Measurements from ENCODE around the gene PROCA1. TPM values are rescaled to one million over a fixed set of nuclear protein-coding genes. Genes with fewer than 3 reads are reported as not detected.

The PROCA1 gene
- total and polyA plus RNA-seq, 2 of the 13 experiments (the other 11 are each of a cell fraction or from before 2014, with no cell fraction given), result 0.73 to 1.5 TPM

DNA sequence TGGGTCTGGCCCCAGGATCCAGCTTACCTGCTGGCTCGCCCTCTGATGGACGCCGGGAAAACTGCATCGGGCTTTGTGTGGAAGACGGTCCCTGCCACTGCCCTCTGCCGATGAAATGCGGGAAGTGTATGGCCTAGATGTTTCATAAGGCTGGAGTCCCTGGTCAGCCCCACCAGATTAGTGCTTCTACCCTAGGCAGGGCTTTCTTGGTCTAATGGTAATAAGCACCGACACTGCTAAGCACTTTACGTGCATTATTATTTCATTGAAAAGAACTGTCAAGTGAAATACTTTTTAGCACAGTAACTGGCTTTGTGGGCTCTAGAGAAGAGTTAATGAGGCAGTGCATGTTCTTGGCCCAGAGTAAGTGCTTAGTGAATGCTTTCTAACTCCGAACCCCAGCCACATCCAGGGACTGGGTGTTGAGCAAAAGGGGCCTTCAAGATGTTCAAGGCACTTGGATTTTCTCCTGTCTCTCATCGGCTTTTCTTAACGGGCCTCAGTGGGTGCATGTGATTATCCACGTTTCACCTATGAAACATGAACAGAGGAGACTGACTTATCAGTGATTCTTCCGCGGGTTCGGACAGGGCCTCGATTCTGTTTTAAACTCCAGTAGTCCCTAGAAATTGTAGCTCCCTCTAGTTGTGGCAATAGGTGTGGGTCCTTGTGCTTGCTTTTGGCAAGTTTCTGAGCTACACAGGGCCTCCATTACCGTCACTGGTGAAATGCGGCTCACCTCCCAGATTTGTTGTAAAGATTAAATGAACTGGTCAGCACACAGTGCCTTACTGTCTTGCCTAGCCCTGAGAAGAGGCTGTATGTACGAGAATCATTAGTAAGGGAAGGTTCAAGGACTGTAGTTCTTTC is 38.7 kb upstream of the PROCA1 start (continued):
- no peak for TF ChIP-seq ZNF10 (CRISPR knock-in tag; IDR thresholded peaks at IDR 0.05; ENCODE audit: borderline replicate concordance, low read depth)
- no peak for TF ChIP-seq MED13 (CRISPR knock-in tag; IDR thresholded peaks at IDR 0.05)
- no peak for TF ChIP-seq ZSCAN12 (CRISPR knock-in tag; IDR thresholded peaks at IDR 0.05)
- peak; percentile 50; the same call in 1 of the 2 replicates for TF ChIP-seq KAT8 (CRISPR knock-in tag; IDR thresholded peaks at IDR 0.05)
- TF ChIP-seq, protein P1, sequence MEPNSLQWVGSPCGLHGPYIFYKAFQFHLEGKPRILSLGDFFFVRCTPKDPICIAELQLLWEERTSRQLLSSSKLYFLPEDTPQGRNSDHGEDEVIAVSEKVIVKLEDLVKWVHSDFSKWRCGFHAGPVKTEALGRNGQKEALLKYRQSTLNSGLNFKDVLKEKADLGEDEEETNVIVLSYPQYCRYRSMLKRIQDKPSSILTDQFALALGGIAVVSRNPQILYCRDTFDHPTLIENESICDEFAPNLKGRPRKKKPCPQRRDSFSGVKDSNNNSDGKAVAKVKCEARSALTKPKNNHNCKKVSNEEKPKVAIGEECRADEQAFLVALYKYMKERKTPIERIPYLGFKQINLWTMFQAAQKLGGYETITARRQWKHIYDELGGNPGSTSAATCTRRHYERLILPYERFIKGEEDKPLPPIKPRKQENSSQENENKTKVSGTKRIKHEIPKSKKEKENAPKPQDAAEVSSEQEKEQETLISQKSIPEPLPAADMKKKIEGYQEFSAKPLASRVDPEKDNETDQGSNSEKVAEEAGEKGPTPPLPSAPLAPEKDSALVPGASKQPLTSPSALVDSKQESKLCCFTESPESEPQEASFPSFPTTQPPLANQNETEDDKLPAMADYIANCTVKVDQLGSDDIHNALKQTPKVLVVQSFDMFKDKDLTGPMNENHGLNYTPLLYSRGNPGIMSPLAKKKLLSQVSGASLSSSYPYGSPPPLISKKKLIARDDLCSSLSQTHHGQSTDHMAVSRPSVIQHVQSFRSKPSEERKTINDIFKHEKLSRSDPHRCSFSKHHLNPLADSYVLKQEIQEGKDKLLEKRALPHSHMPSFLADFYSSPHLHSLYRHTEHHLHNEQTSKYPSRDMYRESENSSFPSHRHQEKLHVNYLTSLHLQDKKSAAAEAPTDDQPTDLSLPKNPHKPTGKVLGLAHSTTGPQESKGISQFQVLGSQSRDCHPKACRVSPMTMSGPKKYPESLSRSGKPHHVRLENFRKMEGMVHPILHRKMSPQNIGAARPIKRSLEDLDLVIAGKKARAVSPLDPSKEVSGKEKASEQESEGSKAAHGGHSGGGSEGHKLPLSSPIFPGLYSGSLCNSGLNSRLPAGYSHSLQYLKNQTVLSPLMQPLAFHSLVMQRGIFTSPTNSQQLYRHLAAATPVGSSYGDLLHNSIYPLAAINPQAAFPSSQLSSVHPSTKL (CRISPR knock-in tag; IDR thresholded peaks at IDR 0.05), result peak; percentile 43; the same call in 1 of the 2 replicates
- no peak for TF ChIP-seq GFI1 (CRISPR knock-in tag; IDR thresholded peaks at IDR 0.05; ENCODE audit: borderline replicate concordance)
- peak; percentile 59 for TF ChIP-seq POLR2G (IDR thresholded peaks at IDR 0.05; ENCODE audit: low read depth, low read length)
- TF ChIP-seq RAD51 (IDR thresholded peaks at IDR 0.05; ENCODE audit: borderline replicate concordance), result no peak
- TF ChIP-seq HNF4A (CRISPR knock-in tag; IDR thresholded peaks at IDR 0.05), result no peak
- no peak for TF ChIP-seq ZNF672 (CRISPR knock-in tag; IDR thresholded peaks at IDR 0.05)
- no peak for TF ChIP-seq ZNF232 (CRISPR knock-in tag; IDR thresholded peaks at IDR 0.05; ENCODE audit: borderline replicate concordance)
- peak; percentile 51; the same call in 1 of the 2 replicates for TF ChIP-seq ZNF264 (CRISPR knock-in tag; IDR thresholded peaks at IDR 0.05)
- TF ChIP-seq RBAK (CRISPR knock-in tag; IDR thresholded peaks at IDR 0.05), result no peak
- TF ChIP-seq GABPB1 (CRISPR knock-in tag; IDR thresholded peaks at IDR 0.05), result peak; percentile 62
- no peak for TF ChIP-seq TBX2 (CRISPR knock-in tag; IDR thresholded peaks at IDR 0.05; ENCODE audit: borderline replicate concordance)
- no peak for TF ChIP-seq ZNF790 (CRISPR knock-in tag; IDR thresholded peaks at IDR 0.05; ENCODE audit: borderline replicate concordance)
- no peak for TF ChIP-seq BHLHE40 (IDR thresholded peaks at IDR 0.05; ENCODE audit: low read length)
- TF ChIP-seq NCOR1 (IDR thresholded peaks at IDR 0.05; ENCODE audit: borderline replicate concordance, low read length), result no peak
- TF ChIP-seq, protein P2, sequence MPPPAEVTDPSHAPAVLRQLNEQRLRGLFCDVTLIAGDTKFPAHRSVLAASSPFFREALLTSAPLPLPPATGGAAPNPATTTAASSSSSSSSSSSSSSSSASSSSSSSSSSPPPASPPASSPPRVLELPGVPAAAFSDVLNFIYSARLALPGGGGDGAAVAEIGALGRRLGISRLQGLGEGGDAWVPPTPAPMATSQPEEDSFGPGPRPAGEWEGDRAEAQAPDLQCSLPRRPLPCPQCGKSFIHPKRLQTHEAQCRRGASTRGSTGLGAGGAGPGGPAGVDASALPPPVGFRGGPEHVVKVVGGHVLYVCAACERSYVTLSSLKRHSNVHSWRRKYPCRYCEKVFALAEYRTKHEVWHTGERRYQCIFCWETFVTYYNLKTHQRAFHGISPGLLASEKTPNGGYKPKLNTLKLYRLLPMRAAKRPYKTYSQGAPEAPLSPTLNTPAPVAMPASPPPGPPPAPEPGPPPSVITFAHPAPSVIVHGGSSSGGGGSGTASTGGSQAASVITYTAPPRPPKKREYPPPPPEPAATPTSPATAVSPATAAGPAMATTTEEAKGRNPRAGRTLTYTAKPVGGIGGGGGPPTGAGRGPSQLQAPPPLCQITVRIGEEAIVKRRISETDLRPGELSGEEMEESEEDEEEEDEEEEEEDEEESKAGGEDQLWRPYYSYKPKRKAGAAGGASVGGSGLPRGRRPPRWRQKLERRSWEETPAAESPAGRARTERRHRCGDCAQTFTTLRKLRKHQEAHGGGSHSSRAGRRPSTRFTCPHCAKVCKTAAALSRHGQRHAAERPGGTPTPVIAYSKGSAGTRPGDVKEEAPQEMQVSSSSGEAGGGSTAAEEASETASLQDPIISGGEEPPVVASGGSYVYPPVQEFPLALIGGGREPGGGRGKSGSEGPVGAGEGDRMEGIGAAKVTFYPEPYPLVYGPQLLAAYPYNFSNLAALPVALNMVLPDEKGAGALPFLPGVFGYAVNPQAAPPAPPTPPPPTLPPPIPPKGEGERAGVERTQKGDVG (CRISPR knock-in tag; IDR thresholded peaks at IDR 0.05; ENCODE audit: borderline replicate concordance), result no peak
- TF ChIP-seq, protein P3, sequence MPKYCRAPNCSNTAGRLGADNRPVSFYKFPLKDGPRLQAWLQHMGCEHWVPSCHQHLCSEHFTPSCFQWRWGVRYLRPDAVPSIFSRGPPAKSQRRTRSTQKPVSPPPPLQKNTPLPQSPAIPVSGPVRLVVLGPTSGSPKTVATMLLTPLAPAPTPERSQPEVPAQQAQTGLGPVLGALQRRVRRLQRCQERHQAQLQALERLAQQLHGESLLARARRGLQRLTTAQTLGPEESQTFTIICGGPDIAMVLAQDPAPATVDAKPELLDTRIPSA (CRISPR knock-in tag; IDR thresholded peaks at IDR 0.05; ENCODE audit: borderline replicate concordance), result no peak
- no peak for TF ChIP-seq SOX13 (IDR thresholded peaks at IDR 0.05)
- TF ChIP-seq SOX13 (CRISPR knock-in tag; conservative IDR thresholded peaks at IDR 0.05 in 1 of 2, IDR thresholded peaks at IDR 0.05 in 1 of 2), result peak in 1 of 2 experiments; percentile 25; a peak in 1 of 4 replicates

Data from HepG2 (cell line).